CD4-positive, alpha-beta T cell treated with Interleukin-10 for 1 hour (primary cell): ENCODE results near the gene FRMD4A.

Source experiments
- DNase-seq: peaks from one replicate; pipeline ENCODE4 v3.0.0-alpha.2; 2020

Gene FRMD4A

GRCh38 chr10:13652860-13653259, 677.9 kb downstream of the FRMD4A start:
- DNase-seq: no peak

GRCh38 chr10:13651969-13652720, 678.6 kb downstream of the FRMD4A start:
- no peak for DNase-seq

- no peak for DNase-seq
These were observed 679.8 kb downstream of the FRMD4A start for GRCh38 chr10:13650961-13651360.

GRCh38 chr10:13649844-13650520, 680.7 kb downstream of the FRMD4A start:
- no peak for DNase-seq

GRCh38 chr10:13648425-13648824, 682.3 kb downstream of the FRMD4A start:
- no peak for DNase-seq

GRCh38 chr10:13644866-13645265, 685.9 kb downstream of the FRMD4A start:
- DNase-seq: no peak

- DNase-seq: no peak
These were observed 687.7 kb downstream of the FRMD4A start for GRCh38 chr10:13643016-13643415.

GRCh38 chr10:13642293-13642692, 688.4 kb downstream of the FRMD4A start:
- DNase-seq: no peak

GRCh38 chr10:13637894-13638293, 692.8 kb downstream of the FRMD4A start:
- DNase-seq: no peak

- DNase-seq: no peak
These were observed 693.3 kb downstream of the FRMD4A start for GRCh38 chr10:13637303-13637856.

- no peak for DNase-seq
These were observed 693.9 kb downstream of the FRMD4A start for GRCh38 chr10:13636776-13637175.

- DNase-seq: no peak
These were observed 696.5 kb downstream of the FRMD4A start for GRCh38 chr10:13634207-13634606.

GRCh38 chr10:13633689-13634088, 697.0 kb downstream of the FRMD4A start:
- DNase-seq: no peak

GRCh38 chr10:13632884-13633440, 697.8 kb downstream of the FRMD4A start:
- DNase-seq: no peak

GRCh38 chr10:13632440-13632839, 698.3 kb downstream of the FRMD4A start:
- DNase-seq: no peak

GRCh38 chr10:13631594-13631993, 699.1 kb downstream of the FRMD4A start:
- DNase-seq: no peak

GRCh38 chr10:13630231-13630630, 700.5 kb downstream of the FRMD4A start:
- no peak for DNase-seq

GRCh38 chr10:13629116-13629515, 701.6 kb downstream of the FRMD4A start:
- no peak for DNase-seq

- no peak for DNase-seq
These were observed 702.1 kb downstream of the FRMD4A start for GRCh38 chr10:13628661-13629060.

- DNase-seq: no peak
These were observed 703.0 kb downstream of the FRMD4A start for GRCh38 chr10:13627459-13628310.

- DNase-seq: no peak
These were observed 706.1 kb downstream of the FRMD4A start for GRCh38 chr10:13624630-13625029.

GRCh38 chr10:13621931-13622330, 708.8 kb downstream of the FRMD4A start:
- no peak for DNase-seq

GRCh38 chr10:13617116-13617515, 713.6 kb downstream of the FRMD4A start:
- DNase-seq: no peak
